ENCODE measurements around the gene LIPN.

Gene LIPN

DNA sequence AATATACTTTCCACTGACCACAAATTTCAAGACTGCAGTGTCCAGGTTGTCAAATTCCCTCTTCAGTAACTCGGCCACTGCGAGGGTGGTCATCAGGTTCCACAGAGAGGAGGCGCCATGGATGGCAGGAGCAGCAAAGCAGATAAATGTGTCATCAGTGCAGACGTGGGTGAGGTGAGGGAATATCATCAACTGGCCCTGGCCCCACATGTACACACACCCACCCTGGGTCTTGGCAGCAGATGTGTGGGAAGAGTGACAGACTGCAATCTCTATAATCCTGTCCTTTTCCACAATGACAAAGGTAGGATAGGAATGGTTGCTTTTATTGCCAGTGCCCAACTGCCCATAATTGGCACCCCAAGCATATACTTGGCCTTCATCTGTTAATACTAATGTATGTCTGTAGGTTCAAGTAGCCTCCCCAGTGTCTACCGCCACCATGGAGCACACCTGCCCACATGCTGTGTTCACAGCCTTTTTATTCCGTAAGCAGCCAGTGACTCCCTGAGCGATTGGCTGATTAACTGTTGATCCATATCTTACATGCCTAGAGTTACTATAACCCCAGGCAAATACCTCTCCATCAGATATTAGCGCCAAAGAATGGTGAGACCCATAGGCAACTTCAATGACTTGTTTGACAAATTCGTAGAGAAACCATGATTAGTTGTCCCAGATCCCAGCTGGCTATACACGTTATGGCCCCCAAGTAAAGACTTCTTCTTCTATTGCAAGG is 26.4 kb downstream of the LIPN start:
- DNase-seq, result no peak

DNA sequence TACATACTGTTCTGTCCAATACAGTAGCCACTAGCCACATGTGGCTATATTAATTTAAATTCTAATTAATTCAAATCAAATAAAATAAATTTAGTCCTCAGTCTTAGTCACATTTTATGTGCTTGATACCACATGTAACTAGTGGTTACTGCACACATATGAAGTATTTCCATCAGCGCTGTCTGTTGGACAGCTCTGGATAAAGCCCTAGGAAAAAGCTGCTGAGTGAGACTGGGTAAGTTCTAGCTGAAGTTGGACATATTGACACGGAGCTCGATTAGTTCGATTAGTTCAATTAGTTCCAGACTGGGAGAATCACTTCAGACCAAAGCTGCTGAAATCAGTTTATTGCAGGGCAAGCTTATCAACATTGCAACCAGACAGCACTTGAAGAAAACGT is 27.6 kb downstream of the LIPN start:
- DNase-seq, result no peak

- no peak for DNase-seq
Observed at GRCh38 chr10:88788924-88789323, 29.1 kb downstream of the LIPN start.

GRCh38 chr10:88791924-88792323 is 32.1 kb downstream of the LIPN start:
- no peak for DNase-seq

GRCh38 chr10:88792661-88793060 is 32.8 kb downstream of the LIPN start:
- no peak for DNase-seq

- no peak for DNase-seq
Observed at GRCh38 chr10:88793712-88794299, 34.0 kb downstream of the LIPN start.

- DNase-seq, result no peak
Observed at GRCh38 chr10:88794731-88795130, 34.9 kb downstream of the LIPN start.

GRCh38 chr10:88800152-88801125 is 40.6 kb downstream of the LIPN start:
- peak; percentile 10 for DNase-seq

- DNase-seq, result no peak
Observed at GRCh38 chr10:88802523-88803285, 42.9 kb downstream of the LIPN start, which contains the start of gene LIPM. LIPM (plus strand) TSS chr10:88802730; CDS start chr10:88802897, 167 bp downstream.

DNA sequence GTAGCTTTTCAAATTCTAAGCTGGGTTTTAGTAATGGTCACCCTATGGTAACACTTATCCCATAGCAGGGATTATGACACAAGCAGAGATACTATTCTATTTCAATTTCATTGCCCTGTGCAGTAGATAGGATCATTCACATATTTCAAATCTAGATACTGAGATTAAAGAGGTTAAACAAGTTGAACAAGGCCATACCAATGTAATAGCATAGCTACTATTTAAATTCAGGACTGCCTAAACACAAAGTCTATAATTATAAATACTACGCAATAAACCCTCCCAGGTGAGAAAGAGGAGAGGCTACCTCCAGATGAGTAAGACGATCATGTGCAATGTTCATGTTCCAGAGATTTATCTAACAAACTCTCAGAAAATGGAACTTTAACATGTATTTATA is 43.8 kb downstream of the LIPN start:
- no peak for DNase-seq

DNA sequence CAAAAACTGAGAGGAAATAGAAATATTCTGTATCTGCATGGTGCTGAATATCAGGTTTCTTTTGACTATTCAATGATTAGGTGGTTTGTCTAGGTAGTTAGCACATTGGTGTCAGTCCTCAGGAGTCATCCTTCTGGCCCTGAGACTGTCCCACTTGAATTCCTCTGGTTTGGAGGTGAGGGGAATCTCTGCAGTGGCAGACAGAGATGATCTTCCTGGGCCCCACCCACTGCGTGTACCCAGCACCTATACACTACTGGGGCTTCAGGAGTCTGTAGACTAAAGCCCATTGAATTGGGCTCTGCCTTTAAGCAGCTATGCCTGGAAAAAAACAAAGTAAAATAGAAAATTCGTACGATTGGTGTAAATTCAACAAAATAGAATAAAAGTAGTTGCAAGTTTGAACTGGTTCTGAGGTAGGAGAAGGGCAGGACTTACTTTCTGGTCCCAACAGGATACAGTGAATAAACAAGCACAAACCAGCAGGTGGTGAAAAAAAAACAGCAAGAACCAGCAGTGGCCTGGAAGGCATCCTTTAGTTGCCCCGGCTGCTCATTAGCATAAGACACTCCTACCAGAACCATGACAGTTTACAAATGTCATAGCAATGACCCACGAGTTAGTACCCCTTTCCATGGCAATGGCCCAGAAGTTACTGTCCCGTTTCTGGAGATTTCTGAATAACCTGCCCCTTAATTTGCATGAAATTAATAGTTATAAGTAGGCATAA is 44.4 kb downstream of the LIPN start:
- no peak for DNase-seq

- no peak for DNase-seq
Observed at GRCh38 chr10:88805361-88805760, 45.5 kb downstream of the LIPN start.

GRCh38 chr10:88805924-88806323 is 46.1 kb downstream of the LIPN start:
- DNase-seq, result no peak

GRCh38 chr10:88809621-88810020 is 49.8 kb downstream of the LIPN start:
- DNase-seq, result no peak

- peak; percentile 45 for DNase-seq
Observed at GRCh38 chr10:88810196-88810961, 50.6 kb downstream of the LIPN start.

DNA sequence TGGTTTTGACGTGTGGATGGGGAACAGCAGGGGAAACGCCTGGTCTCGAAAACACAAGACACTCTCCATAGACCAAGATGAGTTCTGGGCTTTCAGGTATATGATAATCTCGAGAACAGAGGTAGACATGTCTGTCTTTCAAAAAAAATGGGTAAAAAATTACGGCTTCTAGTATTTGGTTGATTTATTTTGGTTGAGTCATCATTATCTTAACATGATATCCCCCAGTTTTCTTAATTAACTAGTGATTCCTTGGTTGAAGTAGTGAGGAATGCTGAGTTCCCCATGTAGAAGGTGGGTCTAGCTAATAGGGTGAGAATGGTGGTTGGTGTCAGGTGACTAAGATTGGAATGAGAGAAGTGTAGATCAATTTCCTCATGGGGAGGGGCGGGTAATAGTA is 53.4 kb downstream of the LIPN start:
- DNase-seq, result no peak

DNA sequence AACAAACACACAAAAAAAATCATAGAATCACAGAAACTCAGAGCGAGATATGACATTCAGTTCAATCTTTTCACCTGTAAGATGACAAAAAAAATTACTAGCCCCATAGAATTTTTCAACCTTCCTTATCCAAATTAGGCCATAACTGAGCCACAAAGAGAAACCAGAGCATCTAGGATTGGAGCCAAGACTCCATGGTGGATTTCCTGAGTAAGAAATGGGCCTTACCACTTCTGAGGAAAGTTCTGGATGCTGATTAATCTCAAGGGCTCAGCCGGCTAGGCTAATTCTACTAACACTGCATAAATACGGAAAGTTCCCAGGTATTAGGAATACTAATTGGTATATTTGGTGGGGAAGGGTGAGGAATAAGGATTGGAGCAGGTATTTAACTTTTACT is 59.5 kb downstream of the LIPN start:
- DNase-seq, result no peak

DNA sequence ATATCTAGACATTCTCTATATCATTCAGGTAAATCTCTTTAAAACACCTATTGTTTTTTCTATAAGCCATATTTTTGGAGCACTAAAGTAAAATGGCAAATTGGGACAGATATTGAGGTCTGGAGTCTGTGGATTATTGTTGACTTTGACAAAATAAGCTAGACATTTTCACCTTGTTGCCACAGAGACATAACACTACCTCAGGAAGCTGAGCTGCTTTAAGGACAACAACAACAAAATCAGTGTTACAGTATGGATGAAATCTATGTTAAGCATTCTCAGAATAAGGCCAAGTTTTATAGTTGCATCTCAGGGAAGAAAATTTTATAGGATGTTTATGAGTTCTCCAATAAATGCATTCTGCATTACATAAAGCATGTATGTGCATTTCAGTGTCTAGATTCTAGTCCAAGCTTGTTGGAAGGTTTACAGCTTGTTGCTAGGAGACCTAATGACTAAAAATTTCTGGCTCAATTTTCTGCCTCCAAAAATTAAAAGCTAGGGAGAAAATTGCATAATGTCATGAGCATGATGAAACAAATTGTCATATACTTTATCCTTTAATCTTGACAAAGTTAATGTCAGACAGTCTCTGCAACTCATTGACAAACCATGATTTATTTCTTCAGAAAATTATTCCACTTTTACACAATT is 61.1 kb downstream of the LIPN start:
- DNase-seq, result peak; percentile 10

- no peak for DNase-seq
Observed at GRCh38 chr10:88826388-88826787, 66.6 kb downstream of the LIPN start.

- DNase-seq, result no peak
Observed at GRCh38 chr10:88827671-88828070, 67.9 kb downstream of the LIPN start.

- no peak for DNase-seq
Observed at GRCh38 chr10:88828310-88828709, 68.5 kb downstream of the LIPN start.
